ENCODE results near the gene SAP30.

Gene SAP30

DNA sequence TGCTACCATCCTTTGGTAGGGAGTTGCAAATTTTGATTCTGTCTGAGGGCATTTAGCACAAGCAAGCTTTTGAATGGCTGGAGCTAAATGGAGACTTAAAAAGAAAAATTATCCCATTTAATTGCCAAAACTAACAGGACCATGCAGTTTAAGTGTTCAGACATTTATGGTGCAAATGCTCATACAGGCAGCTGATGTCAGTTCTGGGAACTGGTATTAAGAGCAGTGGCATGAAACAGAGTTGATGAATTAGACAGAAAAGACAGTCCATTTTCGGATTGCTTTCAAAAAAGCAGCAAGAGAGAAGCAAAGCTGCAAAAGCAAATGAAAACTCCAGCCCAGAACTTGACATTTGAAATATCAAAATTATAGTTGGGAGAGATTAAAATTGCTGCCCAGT, 26.9 kb downstream of the SAP30 start:
- Histone ChIP-seq H3K9me3 (ENCODE audit: control insufficient read depth in 2 of 2, low read length in 2 of 2) (no peaks in the 10 kb centered on the region), H3K27me3 (ENCODE audit: control insufficient read depth in 1 of 2, insufficient read depth in 2 of 2, low read length in 2 of 2) (no peaks in the 10 kb centered on the region), H3K4me1 (ENCODE audit: control insufficient read depth, insufficient read depth, low read length) (no peaks in the 10 kb centered on the region), H3K36me3 (ENCODE audit: control insufficient read depth in 2 of 2, insufficient read depth in 2 of 2, low read length in 2 of 2) (peaks cover 0 to 3% of the 10 kb centered on the region in 2 donors), H3K27ac (ENCODE audit: low read length) (no peak overlapping the region), H3K9ac (ENCODE audit: low read length in 2 of 2) (peak overlapping the region in 1 of 2 donors; percentile 58), H3K4me3 (ENCODE audit: low read length in 2 of 2) (peak overlapping the region; percentile 1 to 42)

DNA sequence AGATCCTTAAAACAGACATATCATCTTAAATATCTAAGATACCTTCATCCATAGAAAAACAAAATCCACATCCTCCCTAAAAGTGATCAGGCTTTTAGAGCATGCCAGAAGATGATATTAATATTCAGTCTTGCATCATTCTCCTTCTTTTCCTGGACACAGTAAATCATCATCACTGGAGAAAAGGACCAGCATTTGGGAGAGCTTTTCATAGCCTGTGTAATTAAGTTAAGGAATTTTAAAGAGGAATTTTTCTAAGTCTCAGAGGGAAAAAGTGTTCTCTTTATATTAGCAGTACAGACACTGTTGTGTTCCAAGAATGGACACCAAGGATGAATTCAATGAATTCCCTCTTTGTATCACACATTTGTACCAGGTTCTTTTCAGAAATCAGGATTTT, 27.5 kb downstream of the SAP30 start:
- H3K9ac ChIP-seq (ENCODE audit: low read length in 2 of 2) = peak overlapping the region in 1 of 2 donors; percentile 58
- peak overlapping the region; percentile 1 to 42 for H3K4me3 ChIP-seq (ENCODE audit: low read length in 2 of 2)
- no peak overlapping the region for H3K27ac ChIP-seq (ENCODE audit: low read length)

DNA sequence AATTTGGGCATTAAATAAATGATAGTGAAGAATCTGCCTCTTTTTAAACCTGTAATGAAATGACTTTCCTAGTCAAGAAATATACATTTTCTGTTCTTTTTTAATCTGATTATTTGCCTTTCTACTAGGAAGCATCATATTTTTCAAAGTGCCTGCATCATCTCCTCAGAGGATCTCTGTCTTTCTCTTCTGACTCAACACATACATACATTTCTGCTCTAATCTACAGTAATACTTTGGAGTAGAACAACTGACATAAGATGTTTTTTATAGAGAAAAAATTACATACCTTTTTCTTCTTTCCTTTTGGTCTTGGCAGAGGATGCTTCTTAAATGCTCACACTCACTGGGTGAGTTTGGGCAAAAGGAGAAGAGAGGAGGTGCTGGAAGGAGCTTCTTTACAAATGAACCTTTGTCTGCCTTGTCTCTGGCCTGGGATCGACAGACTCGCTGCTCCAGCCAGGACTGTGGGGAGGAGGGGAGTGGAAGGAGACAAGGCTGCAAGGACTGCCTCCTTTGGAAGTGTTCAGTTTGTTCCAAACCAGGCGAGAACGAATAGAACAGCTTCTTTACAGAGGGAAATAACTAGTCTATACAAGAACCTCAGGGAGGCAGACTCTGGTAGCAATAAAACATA, 28.1 kb downstream of the SAP30 start, which contains the start of gene SCRG1:
Gene SCRG1 (minus strand): TSS at position 338 of the 637 bp plus-strand sequence. CDS start 7,702 bp downstream, outside the sequence.
- peak within 1 kb of the TSS; percentile 58 for H3K27ac ChIP-seq (ENCODE audit: low read length)

More for the DNA sequence above, 27.5 kb downstream of the SAP30 start:
- Histone ChIP-seq H3K4me1 (ENCODE audit: control insufficient read depth, insufficient read depth, low read length) (no peaks in the 10 kb centered on the region), H3K36me3 (ENCODE audit: control insufficient read depth in 2 of 2, insufficient read depth in 2 of 2, low read length in 2 of 2) (peaks cover 0 to 3% of the 10 kb centered on the region in 2 donors), H3K27me3 (ENCODE audit: control insufficient read depth in 1 of 2, insufficient read depth in 2 of 2, low read length in 2 of 2) (no peaks in the 10 kb centered on the region), H3K9me3 (ENCODE audit: control insufficient read depth in 2 of 2, low read length in 2 of 2) (no peaks in the 10 kb centered on the region)

DNA sequence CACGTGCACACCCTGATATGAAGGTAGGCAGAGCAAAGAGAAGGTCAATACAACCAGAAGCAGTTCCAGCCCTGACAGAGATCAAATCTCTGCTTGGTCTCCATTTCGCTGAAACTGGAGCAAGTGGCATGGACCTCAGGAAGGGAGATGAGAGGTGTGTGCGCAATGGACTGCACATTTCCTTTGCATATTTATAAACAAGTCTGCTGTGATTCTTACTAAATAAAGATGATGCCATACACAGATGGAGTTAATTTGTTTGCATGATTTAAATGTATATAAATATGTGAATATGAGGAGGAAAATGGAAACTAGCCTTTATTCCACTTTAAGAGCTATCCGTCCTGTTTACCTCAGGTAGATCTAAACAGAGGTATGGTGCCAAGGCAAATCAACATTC, 30.3 kb downstream of the SAP30 start:
- Histone ChIP-seq H3K27me3 (ENCODE audit: control insufficient read depth in 1 of 2, insufficient read depth in 2 of 2, low read length in 2 of 2) (no peaks in the 10 kb centered on the region), H3K27ac (ENCODE audit: low read length) (no peak overlapping the region), H3K9ac (ENCODE audit: low read length in 2 of 2) (no peak overlapping the region), H3K36me3 (ENCODE audit: control insufficient read depth in 2 of 2, insufficient read depth in 2 of 2, low read length in 2 of 2) (no peaks in the 10 kb centered on the region), H3K4me1 (ENCODE audit: control insufficient read depth, insufficient read depth, low read length) (no peaks in the 10 kb centered on the region), H3K9me3 (ENCODE audit: control insufficient read depth in 2 of 2, low read length in 2 of 2) (no peaks in the 10 kb centered on the region), H3K4me3 (ENCODE audit: low read length in 2 of 2) (no peak overlapping the region)

More for the DNA sequence above, 28.1 kb downstream of the SAP30 start, which contains the start of gene SCRG1:
- Histone ChIP-seq H3K36me3 (ENCODE audit: control insufficient read depth in 2 of 2, insufficient read depth in 2 of 2, low read length in 2 of 2) (peaks cover 0 to 3% of the 10 kb centered on the region in 2 donors), H3K4me1 (ENCODE audit: control insufficient read depth, insufficient read depth, low read length) (no peaks in the 10 kb centered on the region), H3K4me3 (ENCODE audit: low read length in 2 of 2) (peak within 1 kb of the TSS; percentile 1 to 42), H3K9ac (ENCODE audit: low read length in 2 of 2) (peak within 1 kb of the TSS; percentile 43 to 58), H3K27me3 (ENCODE audit: control insufficient read depth in 1 of 2, insufficient read depth in 2 of 2, low read length in 2 of 2) (no peaks in the 10 kb centered on the region), H3K9me3 (ENCODE audit: control insufficient read depth in 2 of 2, low read length in 2 of 2) (no peaks in the 10 kb centered on the region)

DNA sequence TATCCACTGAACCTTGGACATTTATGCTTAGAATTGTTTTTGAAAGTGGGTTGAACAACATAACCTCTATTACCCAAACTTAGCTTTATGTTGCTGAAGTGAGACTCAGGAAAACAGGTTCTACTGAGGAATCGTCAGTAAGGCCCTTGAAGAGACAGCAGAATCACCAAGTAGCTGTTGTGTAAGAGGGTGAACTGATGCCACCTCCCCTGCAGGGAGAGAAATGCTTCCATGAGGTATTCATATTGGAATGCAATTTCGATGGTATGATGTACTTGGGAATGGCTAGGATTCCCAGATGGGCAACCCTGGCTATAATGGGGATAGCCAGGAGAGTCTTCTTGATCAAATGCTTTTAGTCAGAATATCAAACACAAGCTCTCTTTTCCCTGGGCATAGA, 32.3 kb downstream of the SAP30 start:
- H3K27me3 ChIP-seq (ENCODE audit: control insufficient read depth in 1 of 2, insufficient read depth in 2 of 2, low read length in 2 of 2) = no peaks in the 10 kb centered on the region
- no peak overlapping the region for H3K27ac ChIP-seq (ENCODE audit: low read length)
- H3K36me3 ChIP-seq (ENCODE audit: control insufficient read depth in 2 of 2, insufficient read depth in 2 of 2, low read length in 2 of 2) = no peaks in the 10 kb centered on the region
- no peak overlapping the region for H3K9ac ChIP-seq (ENCODE audit: low read length in 2 of 2)
- no peaks in the 10 kb centered on the region for H3K4me1 ChIP-seq (ENCODE audit: control insufficient read depth, insufficient read depth, low read length)
- H3K4me3 ChIP-seq (ENCODE audit: low read length in 2 of 2) = no peak overlapping the region
- H3K9me3 ChIP-seq (ENCODE audit: control insufficient read depth in 2 of 2, low read length in 2 of 2) = no peaks in the 10 kb centered on the region

DNA sequence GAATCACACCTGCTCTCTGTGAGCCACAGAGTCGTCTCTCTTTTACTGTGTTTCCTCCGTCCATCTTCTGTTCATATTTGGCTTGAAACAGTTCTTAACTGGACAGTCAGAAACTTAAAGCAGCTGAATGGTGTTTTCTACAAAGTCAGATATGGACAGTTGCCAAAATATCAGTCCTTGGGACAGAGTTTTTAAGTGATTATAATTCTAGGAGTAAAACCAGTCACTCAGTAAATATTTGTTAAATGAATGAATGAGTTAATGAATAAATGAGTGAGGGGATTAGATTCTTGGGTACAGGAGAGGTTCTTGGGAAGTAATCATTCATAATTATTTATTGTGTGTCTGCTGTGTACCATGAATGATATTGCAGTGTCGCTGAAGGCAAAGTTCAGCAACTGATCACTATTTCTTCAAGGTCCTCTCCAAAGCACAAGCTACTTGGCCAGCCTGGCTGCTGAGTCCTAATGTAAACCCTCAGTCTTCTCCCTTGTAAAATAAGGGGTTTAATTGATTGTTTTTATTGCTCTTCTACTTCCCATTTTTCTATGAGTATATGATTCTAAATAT, 33.6 kb downstream of the SAP30 start:
- Histone ChIP-seq H3K27ac (ENCODE audit: low read length) (no peak overlapping the region), H3K27me3 (ENCODE audit: control insufficient read depth in 1 of 2, insufficient read depth in 2 of 2, low read length in 2 of 2) (no peaks in the 10 kb centered on the region), H3K9ac (ENCODE audit: low read length in 2 of 2) (no peak overlapping the region), H3K36me3 (ENCODE audit: control insufficient read depth in 2 of 2, insufficient read depth in 2 of 2, low read length in 2 of 2) (no peaks in the 10 kb centered on the region), H3K9me3 (ENCODE audit: control insufficient read depth in 2 of 2, low read length in 2 of 2) (no peaks in the 10 kb centered on the region), H3K4me3 (ENCODE audit: low read length in 2 of 2) (no peak overlapping the region), H3K4me1 (ENCODE audit: control insufficient read depth, insufficient read depth, low read length) (no peaks in the 10 kb centered on the region)

DNA sequence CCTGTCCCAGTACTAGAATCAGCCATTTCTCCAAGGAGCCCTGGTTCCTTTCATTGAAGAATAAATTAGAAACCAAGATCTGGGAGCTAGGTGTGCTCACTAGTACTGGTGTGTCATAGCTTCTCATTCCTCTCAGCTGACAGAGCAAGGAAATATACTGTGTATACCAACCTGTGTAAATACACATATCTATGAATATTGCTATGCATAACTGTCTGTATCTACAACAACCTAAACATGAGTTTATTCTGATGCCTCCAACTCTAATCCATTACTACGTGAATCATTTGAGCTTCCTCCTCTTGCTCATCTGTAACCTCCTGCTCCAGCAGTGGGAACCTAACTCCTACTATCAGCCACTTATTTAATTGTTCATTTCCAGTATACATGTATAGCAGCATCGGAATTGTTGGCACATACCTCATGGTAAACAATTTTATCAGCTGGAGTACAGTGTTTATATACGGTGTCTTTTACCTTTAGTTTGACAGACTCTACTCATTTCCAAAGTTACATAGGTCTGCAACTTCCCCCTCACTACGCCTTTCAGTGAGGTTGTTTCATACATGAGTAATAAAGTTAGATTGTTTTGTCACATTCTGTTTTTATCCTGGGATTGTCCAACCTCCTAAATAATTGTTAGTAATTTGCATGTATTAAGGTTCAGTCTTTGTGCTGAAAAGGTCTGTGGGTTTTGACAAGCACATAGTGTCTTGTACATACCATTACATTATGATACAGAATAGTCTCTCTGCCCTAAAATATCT, 35.3 kb downstream of the SAP30 start:
- Histone ChIP-seq H3K36me3 (ENCODE audit: control insufficient read depth in 2 of 2, insufficient read depth in 2 of 2, low read length in 2 of 2) (peaks cover 4 to 6% of the 10 kb centered on the region in 2 donors), H3K27ac (ENCODE audit: low read length) (no peak overlapping the region), H3K9me3 (ENCODE audit: control insufficient read depth in 2 of 2, low read length in 2 of 2) (no peaks in the 10 kb centered on the region), H3K27me3 (ENCODE audit: control insufficient read depth in 1 of 2, insufficient read depth in 2 of 2, low read length in 2 of 2) (no peaks in the 10 kb centered on the region), H3K9ac (ENCODE audit: low read length in 2 of 2) (no peak overlapping the region), H3K4me1 (ENCODE audit: control insufficient read depth, insufficient read depth, low read length) (no peaks in the 10 kb centered on the region), H3K4me3 (ENCODE audit: low read length in 2 of 2) (no peak overlapping the region)

DNA sequence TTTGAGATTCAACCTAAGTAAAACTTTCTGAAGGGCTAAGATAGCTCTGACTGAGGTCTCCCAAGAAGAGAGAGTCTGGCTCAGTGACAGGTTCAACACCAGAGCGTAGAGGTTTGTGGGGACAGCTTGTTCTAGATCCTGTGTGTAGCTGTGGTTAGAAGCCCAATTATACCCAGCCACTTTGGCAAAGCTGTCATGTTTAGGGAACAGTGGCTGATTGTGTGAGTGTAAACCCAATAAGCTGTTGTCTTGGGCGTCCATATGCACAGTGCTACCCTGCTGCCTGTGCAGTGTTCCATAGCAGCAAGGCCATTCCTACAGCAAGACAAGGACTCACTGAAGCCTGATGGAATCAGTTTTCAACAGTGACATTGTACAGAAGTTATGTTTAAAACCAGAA, 39.3 kb downstream of the SAP30 start:
- H3K4me1 ChIP-seq (ENCODE audit: control insufficient read depth, insufficient read depth, low read length) = no peaks in the 10 kb centered on the region
- H3K27ac ChIP-seq (ENCODE audit: low read length) = no peak overlapping the region
- peaks cover 6 to 7% of the 10 kb centered on the region in 2 donors for H3K36me3 ChIP-seq (ENCODE audit: control insufficient read depth in 2 of 2, insufficient read depth in 2 of 2, low read length in 2 of 2)
- no peaks in the 10 kb centered on the region for H3K27me3 ChIP-seq (ENCODE audit: control insufficient read depth in 1 of 2, insufficient read depth in 2 of 2, low read length in 2 of 2)
- H3K9me3 ChIP-seq (ENCODE audit: control insufficient read depth in 2 of 2, low read length in 2 of 2) = no peaks in the 10 kb centered on the region
- H3K9ac ChIP-seq (ENCODE audit: low read length in 2 of 2) = no peak overlapping the region
- no peak overlapping the region for H3K4me3 ChIP-seq (ENCODE audit: low read length in 2 of 2)

DNA sequence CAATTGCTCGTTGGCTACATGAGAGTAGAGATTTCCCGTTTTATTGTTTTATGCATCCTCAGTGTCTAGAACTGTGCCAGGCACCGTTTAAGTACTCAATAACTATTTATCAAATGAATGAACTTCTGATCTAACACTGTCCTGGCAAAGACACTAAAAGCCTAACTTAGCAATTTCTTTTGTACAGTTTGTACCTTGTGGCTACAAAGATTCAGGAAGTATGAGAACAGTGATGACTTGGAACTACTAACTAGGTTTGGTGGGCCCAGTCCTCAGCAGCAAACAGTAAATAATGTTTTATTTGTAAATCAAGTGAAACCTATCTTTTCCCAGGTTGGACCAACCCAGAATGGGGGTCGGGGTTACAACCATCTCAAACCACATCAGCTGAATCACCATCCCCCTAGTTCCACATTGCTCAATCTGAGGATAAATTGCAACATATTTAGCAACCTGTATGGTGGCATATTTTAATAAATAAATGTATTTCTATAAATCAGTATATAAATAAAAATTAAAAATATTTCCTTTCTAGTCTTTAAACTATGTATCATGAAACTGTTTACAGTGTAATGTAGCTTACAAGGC, 40.4 kb downstream of the SAP30 start:
- Histone ChIP-seq H3K9ac (ENCODE audit: low read length in 2 of 2) (no peak overlapping the region), H3K4me3 (ENCODE audit: low read length in 2 of 2) (no peak overlapping the region), H3K9me3 (ENCODE audit: control insufficient read depth in 2 of 2, low read length in 2 of 2) (no peaks in the 10 kb centered on the region), H3K36me3 (ENCODE audit: control insufficient read depth in 2 of 2, insufficient read depth in 2 of 2, low read length in 2 of 2) (peaks cover 6 to 7% of the 10 kb centered on the region in 2 donors), H3K27me3 (ENCODE audit: control insufficient read depth in 1 of 2, insufficient read depth in 2 of 2, low read length in 2 of 2) (no peaks in the 10 kb centered on the region), H3K27ac (ENCODE audit: low read length) (no peak overlapping the region), H3K4me1 (ENCODE audit: control insufficient read depth, insufficient read depth, low read length) (no peaks in the 10 kb centered on the region)

DNA sequence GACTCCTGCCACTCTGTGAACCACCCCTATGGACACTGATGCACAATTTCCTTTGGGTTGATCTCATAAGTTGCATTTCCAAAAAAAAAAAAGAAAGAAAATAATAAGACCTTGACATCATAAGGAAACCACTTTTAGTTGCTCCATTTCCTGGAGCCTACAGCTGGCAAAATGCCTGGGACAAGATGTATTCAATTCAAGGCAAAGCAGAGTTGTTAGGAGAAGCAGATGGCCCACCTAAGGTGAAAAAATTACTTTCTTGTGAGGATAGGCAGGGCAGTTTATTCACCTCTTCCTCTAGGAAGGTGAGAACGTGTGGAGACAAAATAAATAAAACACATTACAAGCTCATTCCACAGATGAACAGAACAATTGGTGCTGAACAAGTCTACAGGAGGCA, 42.3 kb downstream of the SAP30 start:
- no peaks in the 10 kb centered on the region for H3K4me1 ChIP-seq (ENCODE audit: control insufficient read depth, insufficient read depth, low read length)
- no peak overlapping the region for H3K27ac ChIP-seq (ENCODE audit: low read length)
- peaks cover 6 to 7% of the 10 kb centered on the region in 2 donors for H3K36me3 ChIP-seq (ENCODE audit: control insufficient read depth in 2 of 2, insufficient read depth in 2 of 2, low read length in 2 of 2)
- no peak overlapping the region for H3K4me3 ChIP-seq (ENCODE audit: low read length in 2 of 2)
- H3K9me3 ChIP-seq (ENCODE audit: control insufficient read depth in 2 of 2, low read length in 2 of 2) = no peaks in the 10 kb centered on the region
- H3K27me3 ChIP-seq (ENCODE audit: control insufficient read depth in 1 of 2, insufficient read depth in 2 of 2, low read length in 2 of 2) = no peaks in the 10 kb centered on the region
- H3K9ac ChIP-seq (ENCODE audit: low read length in 2 of 2) = no peak overlapping the region

All from stomach smooth muscle (tissue), 2 donors.